Fibroblast of lung (primary cell): ENCODE results near the gene MSI2. TPM values are rescaled to one million over a fixed set of nuclear protein-coding genes. Genes with fewer than 3 reads are reported as not detected.

Experiments
- DNase-seq, 2 donors: peaks; one replicate each; pipeline versions ENCODE4 v3.0.0 to v3.0.0-alpha.2; 2010; ENCODE audit warnings: low read depth in 2 of 2
- H2AFZ ChIP-seq: 2 replicates; pipeline ENCODE4 v1.5.1; 2012; ENCODE audit warnings: low read length, control low read depth, inconsistent platforms
- H3K27ac ChIP-seq: 2 replicates; pipeline ENCODE4 v1.5.1; 2011; ENCODE audit warnings: low read length, control low read depth; ENCODE audit not compliant: insufficient read depth
- H3K27me3 ChIP-seq: 2 replicates; pipeline ENCODE4 v1.5.1; 2011; ENCODE audit warnings: mild to moderate bottlenecking, low read length; ENCODE audit not compliant: control insufficient read depth, insufficient read depth
- H3K36me3 ChIP-seq: 2 replicates; pipeline ENCODE4 v1.5.1; 2011; ENCODE audit warnings: low read length; ENCODE audit not compliant: control insufficient read depth, insufficient read depth
- H3K4me1 ChIP-seq: 2 replicates; pipeline ENCODE4 v1.5.1; 2011; ENCODE audit warnings: low read length; ENCODE audit not compliant: control insufficient read depth, insufficient read depth; ENCODE audit errors: extremely low read depth
- H3K4me2 ChIP-seq: 2 replicates; pipeline ENCODE4 v1.5.1; 2011; ENCODE audit warnings: low read length, control low read depth; ENCODE audit not compliant: insufficient read depth; ENCODE audit errors: extremely low read depth
- H3K4me3 ChIP-seq, 4 experiments: fragments of 200-600 bp in 1 of 4; sonication (generic) in 1 of 4; replicated peaks in 1 of 4; 2 replicates each; pipeline ENCODE4 v1.5.1; 2011 to 2016; ENCODE audit warnings: low read length in 4 of 4, low read depth in 3 of 4, mild to moderate bottlenecking in 3 of 4, control low read depth in 2 of 4, inconsistent platforms in 1 of 4, mixed read lengths in 1 of 4; ENCODE audit not compliant: insufficient read depth in 1 of 4; ENCODE audit errors: control extremely low read depth in 1 of 4
- H3K79me2 ChIP-seq: 2 replicates; pipeline ENCODE4 v1.5.1; 2012; ENCODE audit warnings: mild to moderate bottlenecking, low read length, inconsistent platforms; ENCODE audit not compliant: control insufficient read depth, insufficient read depth
- H3K9ac ChIP-seq: 2 replicates; pipeline ENCODE4 v1.5.1; 2011; ENCODE audit warnings: mild to moderate bottlenecking, low read length, control low read depth; ENCODE audit not compliant: insufficient read depth
- H3K9me3 ChIP-seq: 2 replicates; pipeline ENCODE4 v1.5.1; 2012; ENCODE audit warnings: low read depth, low read length; ENCODE audit not compliant: control insufficient read depth, insufficient read depth
- H4K20me1 ChIP-seq: 2 replicates; pipeline ENCODE4 v1.5.1; 2011; ENCODE audit warnings: low read length; ENCODE audit not compliant: control insufficient read depth, insufficient read depth; ENCODE audit errors: extremely low read depth
- CTCF ChIP-seq, 2 donors: IDR thresholded peaks in 1 of 2; conservative IDR thresholded peaks in 1 of 2; 1 replicate in 1 of 2; 2 replicates in 1 of 2; pipeline ENCODE4 v1.5.1; 2011 to 2012; ENCODE audit warnings: low read length in 2 of 2, control low read depth in 1 of 2, inconsistent platforms in 1 of 2, low read depth in 1 of 2, mild to moderate bottlenecking in 1 of 2
- EZH2 ChIP-seq: IDR thresholded peaks from 2 replicates; pipeline ENCODE4 v1.5.1; 2012; ENCODE audit warnings: low read length, control low read depth, mild to moderate bottlenecking; ENCODE audit errors: missing control alignments
- polyA plus RNA-seq, 2 donors: library from polyadenylated mRNA; depleted of rRNA in 1 of 2; stranded (reverse) in 1 of 2; unstranded in 1 of 2; fragments of >200 nt; gene quantifications; 2 replicates each; pipeline ENCODE4 v1.2.1, GENCODE V29; 2011 to 2012; ENCODE audit warnings: missing spikeins in 1 of 2
- total RNA-seq: library from RNA; depleted of rRNA; stranded (reverse); fragments of >200 nt; gene quantifications from 2 replicates; pipeline ENCODE4 v1.2.1, GENCODE V29; 2014

MSI2 gene
- total and polyA plus RNA-seq, 2 donors (not counting 1 experiment from before 2014, with no cell fraction given), result 6.8 to 14.2 TPM

- Histone ChIP-seq H2AFZ (no peak overlapping the region), H3K9me3 (no peaks in the 10 kb centered on the region), H4K20me1 (no peaks in the 10 kb centered on the region), H3K4me2 (no peak overlapping the region), H3K27me3 (no peaks in the 10 kb centered on the region), H3K27ac (no peak overlapping the region), H3K79me2 (no peaks in the 10 kb centered on the region), H3K9ac (no peak overlapping the region), H3K36me3 (no peaks in the 10 kb centered on the region), H3K4me1 (no peaks in the 10 kb centered on the region), H3K4me3 (no peak overlapping the region)
- no peak for DNase-seq
- TF ChIP-seq CTCF (conservative IDR thresholded peaks at IDR 0.05 in 1 of 2, IDR thresholded peaks at IDR 0.05 in 1 of 2; ENCODE audit: low read depth in 1 of 2, low read length in 2 of 2) (no peak), EZH2 (no peak)
Measured at GRCh38 chr17:57468932-57469775, 212.8 kb downstream of the MSI2 start.

- Histone ChIP-seq H3K9me3 (no peaks in the 10 kb centered on the region), H3K79me2 (no peaks in the 10 kb centered on the region), H2AFZ (no peak overlapping the region), H3K36me3 (no peaks in the 10 kb centered on the region), H3K4me3 (no peak overlapping the region), H3K4me1 (no peaks in the 10 kb centered on the region), H3K27me3 (peaks cover 4% of the 10 kb centered on the region), H3K9ac (no peak overlapping the region), H3K27ac (no peak overlapping the region), H4K20me1 (no peaks in the 10 kb centered on the region), H3K4me2 (no peak overlapping the region)
- DNase-seq, result no peak
- TF ChIP-seq CTCF (conservative IDR thresholded peaks at IDR 0.05 in 1 of 2, IDR thresholded peaks at IDR 0.05 in 1 of 2; ENCODE audit: low read depth in 1 of 2, low read length in 2 of 2) (no peak), EZH2 (no peak)
Measured at GRCh38 chr17:57470906-57471305, 214.6 kb downstream of the MSI2 start.

DNA sequence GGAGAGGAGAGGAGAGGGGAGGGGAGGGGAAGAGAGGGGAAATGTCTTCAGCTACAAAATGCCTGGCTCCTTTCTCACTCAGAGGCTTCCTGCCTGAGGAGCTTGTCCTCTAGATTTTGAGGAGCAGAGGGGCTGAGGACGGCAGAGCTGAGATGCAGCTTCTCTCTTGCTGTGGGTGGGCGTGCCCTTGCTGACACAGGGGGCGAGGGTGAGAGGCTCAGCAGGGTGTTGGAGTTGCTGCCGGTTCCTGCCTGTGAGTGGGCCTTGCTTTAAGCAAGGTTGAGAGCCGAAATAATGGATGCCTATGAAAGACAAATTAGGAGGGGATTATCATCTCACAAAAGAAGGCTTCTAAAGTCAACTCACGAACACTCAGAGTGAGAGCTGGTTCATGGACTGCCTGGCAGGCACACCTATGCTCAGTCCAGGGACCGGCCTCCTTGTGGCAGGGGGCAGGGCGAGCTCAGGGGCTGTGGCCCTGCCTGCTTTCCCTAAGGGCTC, 215.6 kb downstream of the MSI2 start:
- no peak overlapping the region for H3K27ac ChIP-seq
- H3K4me1 ChIP-seq, result no peaks in the 10 kb centered on the region
- peaks cover 4% of the 10 kb centered on the region for H3K27me3 ChIP-seq
- H3K4me2 ChIP-seq, result no peak overlapping the region
- H3K36me3 ChIP-seq, result no peaks in the 10 kb centered on the region
- H4K20me1 ChIP-seq, result no peaks in the 10 kb centered on the region
- no peaks in the 10 kb centered on the region for H3K79me2 ChIP-seq
- H3K9me3 ChIP-seq, result no peaks in the 10 kb centered on the region
- no peak overlapping the region for H3K9ac ChIP-seq
- no peak overlapping the region for H2AFZ ChIP-seq
- TF ChIP-seq EZH2, result no peak
- TF ChIP-seq CTCF (conservative IDR thresholded peaks at IDR 0.05 in 1 of 2, IDR thresholded peaks at IDR 0.05 in 1 of 2; ENCODE audit: low read depth in 1 of 2, low read length in 2 of 2), result no peak
- DNase-seq, result no peak
- H3K4me3 ChIP-seq, result no peak overlapping the region
